Measurements from ENCODE around the gene TSN.

- TF ChIP-seq, protein P1, sequence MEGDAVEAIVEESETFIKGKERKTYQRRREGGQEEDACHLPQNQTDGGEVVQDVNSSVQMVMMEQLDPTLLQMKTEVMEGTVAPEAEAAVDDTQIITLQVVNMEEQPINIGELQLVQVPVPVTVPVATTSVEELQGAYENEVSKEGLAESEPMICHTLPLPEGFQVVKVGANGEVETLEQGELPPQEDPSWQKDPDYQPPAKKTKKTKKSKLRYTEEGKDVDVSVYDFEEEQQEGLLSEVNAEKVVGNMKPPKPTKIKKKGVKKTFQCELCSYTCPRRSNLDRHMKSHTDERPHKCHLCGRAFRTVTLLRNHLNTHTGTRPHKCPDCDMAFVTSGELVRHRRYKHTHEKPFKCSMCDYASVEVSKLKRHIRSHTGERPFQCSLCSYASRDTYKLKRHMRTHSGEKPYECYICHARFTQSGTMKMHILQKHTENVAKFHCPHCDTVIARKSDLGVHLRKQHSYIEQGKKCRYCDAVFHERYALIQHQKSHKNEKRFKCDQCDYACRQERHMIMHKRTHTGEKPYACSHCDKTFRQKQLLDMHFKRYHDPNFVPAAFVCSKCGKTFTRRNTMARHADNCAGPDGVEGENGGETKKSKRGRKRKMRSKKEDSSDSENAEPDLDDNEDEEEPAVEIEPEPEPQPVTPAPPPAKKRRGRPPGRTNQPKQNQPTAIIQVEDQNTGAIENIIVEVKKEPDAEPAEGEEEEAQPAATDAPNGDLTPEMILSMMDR (IDR thresholded peaks at IDR 0.05) = no peak
- TF ChIP-seq ZFX (IDR thresholded peaks at IDR 0.05; ENCODE audit: borderline replicate concordance) = no peak
These were observed 49.7 kb downstream of the TSN start for GRCh38 chr2:121804997-121805765.

Measured in 22Rv1 (cell line).